HEK293 (cell line): ENCODE data around the gene AFF3.

Experiments
- MYNN ChIP-seq: fragments of 450-650 bp; formaldehyde crosslinking; IDR thresholded peaks from 2 replicates; pipeline ENCODE4 v1.5.1; 2016; ENCODE audit warnings: missing biosample characterization, missing genetic modification characterization, borderline replicate concordance
- PRDM1 ChIP-seq: fragments of 450-650 bp; formaldehyde crosslinking; IDR thresholded peaks from 2 replicates; pipeline ENCODE4; 2016; ENCODE audit warnings: missing biosample characterization, missing genetic modification characterization
- ZNF140 ChIP-seq: fragments of 450-650 bp; formaldehyde crosslinking; IDR thresholded peaks from 2 replicates; pipeline ENCODE4 v1.5.1; 2016; ENCODE audit warnings: missing biosample characterization, missing genetic modification characterization
- ZNF146 ChIP-seq: fragments of 450-650 bp; formaldehyde crosslinking; IDR thresholded peaks from 2 replicates; pipeline ENCODE4 v1.5.1; 2016; ENCODE audit warnings: missing biosample characterization, missing genetic modification characterization
- ZNF670 ChIP-seq: fragments of 450-650 bp; formaldehyde crosslinking; IDR thresholded peaks from 2 replicates; pipeline ENCODE4 v1.5.1; 2016; ENCODE audit warnings: missing biosample characterization, missing genetic modification characterization, low read depth
- ZNF830 ChIP-seq: fragments of 450-650 bp; IDR thresholded peaks from 2 replicates; pipeline ENCODE4 v1.5.0; 2018; ENCODE audit warnings: missing biosample characterization, missing genetic modification characterization, low read depth, mild to moderate bottlenecking, moderate library complexity
- TF ChIP-seq, protein P1 (sequence below): fragments of 450-650 bp; formaldehyde crosslinking; IDR thresholded peaks from 2 replicates; pipeline ENCODE4 v1.5.1; 2016; ENCODE audit warnings: missing biosample characterization, missing genetic modification characterization

DNA sequence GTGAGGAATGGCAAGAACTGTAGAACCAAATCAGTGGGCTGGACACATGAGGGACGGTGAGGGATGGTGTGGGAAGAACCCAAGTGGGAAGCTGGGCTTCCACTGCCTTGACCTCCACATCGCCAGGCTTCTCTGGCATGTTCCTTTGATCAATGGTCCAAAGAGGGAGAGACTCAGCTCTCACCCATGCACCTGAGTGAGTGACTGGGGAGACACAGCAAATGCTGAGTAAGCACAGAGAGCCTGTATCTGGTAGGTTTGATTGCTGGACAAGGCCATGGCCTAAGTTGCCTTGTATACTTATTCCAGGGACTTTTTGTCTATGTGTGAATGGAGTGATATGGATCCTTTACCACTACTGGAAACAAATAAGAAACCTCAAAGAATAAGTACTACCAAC, 188.6 kb downstream of the AFF3 start:
- TF ChIP-seq ZNF670 (tag by site-specific recombination) (no peak), MYNN (tag by site-specific recombination) (no peak), ZNF146 (no peak), PRDM1 (tag by site-specific recombination) (no peak), ZNF830 (tag by site-specific recombination) (no peak), ZNF140 (tag by site-specific recombination) (no peak)
- TF ChIP-seq, protein P1, sequence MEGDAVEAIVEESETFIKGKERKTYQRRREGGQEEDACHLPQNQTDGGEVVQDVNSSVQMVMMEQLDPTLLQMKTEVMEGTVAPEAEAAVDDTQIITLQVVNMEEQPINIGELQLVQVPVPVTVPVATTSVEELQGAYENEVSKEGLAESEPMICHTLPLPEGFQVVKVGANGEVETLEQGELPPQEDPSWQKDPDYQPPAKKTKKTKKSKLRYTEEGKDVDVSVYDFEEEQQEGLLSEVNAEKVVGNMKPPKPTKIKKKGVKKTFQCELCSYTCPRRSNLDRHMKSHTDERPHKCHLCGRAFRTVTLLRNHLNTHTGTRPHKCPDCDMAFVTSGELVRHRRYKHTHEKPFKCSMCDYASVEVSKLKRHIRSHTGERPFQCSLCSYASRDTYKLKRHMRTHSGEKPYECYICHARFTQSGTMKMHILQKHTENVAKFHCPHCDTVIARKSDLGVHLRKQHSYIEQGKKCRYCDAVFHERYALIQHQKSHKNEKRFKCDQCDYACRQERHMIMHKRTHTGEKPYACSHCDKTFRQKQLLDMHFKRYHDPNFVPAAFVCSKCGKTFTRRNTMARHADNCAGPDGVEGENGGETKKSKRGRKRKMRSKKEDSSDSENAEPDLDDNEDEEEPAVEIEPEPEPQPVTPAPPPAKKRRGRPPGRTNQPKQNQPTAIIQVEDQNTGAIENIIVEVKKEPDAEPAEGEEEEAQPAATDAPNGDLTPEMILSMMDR (tag by site-specific recombination), result no peak
